A673 (cell line): Measurements from ENCODE around the gene CLDN34.

Source experiments
- CTCF ChIP-seq: fragments of 300-800, 200-600 bp; sonication (generic); conservative IDR thresholded peaks from 2 replicates; pipeline ENCODE4 v1.5.1; 2017; ENCODE audit warnings: low read depth, mild to moderate bottlenecking, antibody characterized with exemption, low read length, moderate library complexity, mixed read lengths
- EZH2 ChIP-seq: fragments of 200-600 bp; sonication (generic); IDR thresholded peaks from 2 replicates; pipeline ENCODE4 v1.6.1; 2017; ENCODE audit warnings: borderline replicate concordance, low read depth, mild to moderate bottlenecking, mixed read lengths, antibody characterized with exemption, low read length; ENCODE audit not compliant: poor library complexity, severe bottlenecking

GRCh38 chrX:9947131-9947794, 19.9 kb upstream of the CLDN34 start:
- TF ChIP-seq CTCF, result no peak
- no peak for TF ChIP-seq EZH2
